ENCODE results near the gene ACER1. TPM values are rescaled to one million over a fixed set of nuclear protein-coding genes. Genes with fewer than 3 reads are reported as not detected.

ACER1 gene
- total RNA-seq, 2 donors from 2014 or later: not detected

DNA sequence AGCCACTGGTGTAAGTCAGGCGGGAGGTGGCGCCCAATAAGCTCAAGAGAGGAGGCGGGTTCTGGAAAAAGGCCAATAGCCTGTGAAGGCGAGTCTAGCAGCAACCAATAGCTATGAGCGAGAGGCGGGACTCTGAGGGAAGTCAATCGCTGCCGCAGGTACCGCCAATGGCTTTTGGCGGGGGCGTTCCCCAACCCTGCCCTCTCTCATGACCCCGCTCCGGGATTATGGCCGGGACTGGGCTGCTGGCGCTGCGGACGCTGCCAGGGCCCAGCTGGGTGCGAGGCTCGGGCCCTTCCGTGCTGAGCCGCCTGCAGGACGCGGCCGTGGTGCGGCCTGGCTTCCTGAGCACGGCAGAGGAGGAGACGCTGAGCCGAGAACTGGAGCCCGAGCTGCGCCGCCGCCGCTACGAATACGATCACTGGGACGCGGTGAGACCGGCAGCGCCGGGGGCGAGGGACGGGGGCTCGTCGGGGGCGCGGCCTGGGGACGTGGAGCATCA, 39.2 kb upstream of the ACER1 start, which contains the start of gene ALKBH7:
Gene ALKBH7, plus strand, starts transcription at position 201 of the 502 bp plus-strand sequence. Its CDS starts 27 bp downstream, at position 228.
- H3K4me3 Mint-ChIP-seq: peak within 1 kb of the TSS; percentile 84
- peaks cover 18% of the 10 kb centered on the region for H3K36me3 Mint-ChIP-seq (ENCODE audit: low read depth)
- TF ChIP-seq, protein P1, sequence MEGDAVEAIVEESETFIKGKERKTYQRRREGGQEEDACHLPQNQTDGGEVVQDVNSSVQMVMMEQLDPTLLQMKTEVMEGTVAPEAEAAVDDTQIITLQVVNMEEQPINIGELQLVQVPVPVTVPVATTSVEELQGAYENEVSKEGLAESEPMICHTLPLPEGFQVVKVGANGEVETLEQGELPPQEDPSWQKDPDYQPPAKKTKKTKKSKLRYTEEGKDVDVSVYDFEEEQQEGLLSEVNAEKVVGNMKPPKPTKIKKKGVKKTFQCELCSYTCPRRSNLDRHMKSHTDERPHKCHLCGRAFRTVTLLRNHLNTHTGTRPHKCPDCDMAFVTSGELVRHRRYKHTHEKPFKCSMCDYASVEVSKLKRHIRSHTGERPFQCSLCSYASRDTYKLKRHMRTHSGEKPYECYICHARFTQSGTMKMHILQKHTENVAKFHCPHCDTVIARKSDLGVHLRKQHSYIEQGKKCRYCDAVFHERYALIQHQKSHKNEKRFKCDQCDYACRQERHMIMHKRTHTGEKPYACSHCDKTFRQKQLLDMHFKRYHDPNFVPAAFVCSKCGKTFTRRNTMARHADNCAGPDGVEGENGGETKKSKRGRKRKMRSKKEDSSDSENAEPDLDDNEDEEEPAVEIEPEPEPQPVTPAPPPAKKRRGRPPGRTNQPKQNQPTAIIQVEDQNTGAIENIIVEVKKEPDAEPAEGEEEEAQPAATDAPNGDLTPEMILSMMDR (conservative IDR thresholded peaks at IDR 0.05): no peak
- H3K27ac Mint-ChIP-seq: peak within 1 kb of the TSS; percentile 95
- Histone ChIP-seq H3K27me3 (ENCODE audit: control insufficient read depth, insufficient read depth, low read length, poor library complexity, severe bottlenecking) (no peaks in the 10 kb centered on the region), H3K9ac (ENCODE audit: extremely low read depth, low read length, poor library complexity, severe bottlenecking) (peak within 1 kb of the TSS; percentile 67), H3K27ac (ENCODE audit: low read depth, low read length) (peak within 1 kb of the TSS; percentile 92), H3K9me3 (ENCODE audit: control insufficient read depth, low read length) (no peaks in the 10 kb centered on the region), H3K4me3 (ENCODE audit: low read length) (peak within 1 kb of the TSS; percentile 82), H3K4me1 (ENCODE audit: control insufficient read depth, insufficient read depth, low read length) (no peaks in the 10 kb centered on the region), H3K36me3 (ENCODE audit: control insufficient read depth, insufficient read depth, low read length) (peaks cover 9% of the 10 kb centered on the region)
- no peaks in the 10 kb centered on the region for H3K9me3 Mint-ChIP-seq
- H3K27me3 Mint-ChIP-seq (ENCODE audit: insufficient read depth): no peaks in the 10 kb centered on the region
- 0% methylated on average over 18 to 47 of the region's 47 CpGs for WGBS, 2 experiments (ENCODE audit: insufficient coverage in 1 of 2, insufficient read length in 1 of 2)
- DNase-seq: peak; percentile 98
- peaks cover 8% of the 10 kb centered on the region for H3K4me1 Mint-ChIP-seq

DNA sequence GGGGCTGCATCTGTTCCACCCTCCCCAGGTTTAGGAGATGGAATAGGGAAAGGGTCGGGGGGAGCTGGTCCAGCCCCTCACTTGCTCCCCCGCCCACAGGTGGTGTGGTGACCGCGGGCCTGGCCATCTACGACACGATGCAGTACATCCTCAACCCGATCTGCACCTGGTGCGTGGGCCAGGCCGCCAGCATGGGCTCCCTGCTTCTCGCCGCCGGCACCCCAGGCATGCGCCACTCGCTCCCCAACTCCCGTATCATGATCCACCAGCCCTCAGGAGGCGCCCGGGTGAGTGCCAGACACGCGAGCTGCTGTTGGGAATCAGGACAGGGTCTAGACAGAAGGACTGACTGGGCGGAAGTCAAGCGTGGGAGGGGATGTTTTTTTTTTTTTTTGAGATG, 30.9 kb upstream of the ACER1 start:
- H3K36me3 Mint-ChIP-seq (ENCODE audit: low read depth): peaks cover 45% of the 10 kb centered on the region
- no peaks in the 10 kb centered on the region for H3K9me3 Mint-ChIP-seq
- no peaks in the 10 kb centered on the region for H3K4me1 ChIP-seq (ENCODE audit: control insufficient read depth, insufficient read depth, low read length)
- H3K4me3 ChIP-seq (ENCODE audit: low read length): no peak overlapping the region
- peaks cover 3% of the 10 kb centered on the region for H3K4me1 Mint-ChIP-seq
- H3K27ac Mint-ChIP-seq: no peak overlapping the region
- no peaks in the 10 kb centered on the region for H3K9me3 ChIP-seq (ENCODE audit: control insufficient read depth, low read length)
- no peaks in the 10 kb centered on the region for H3K27me3 ChIP-seq (ENCODE audit: control insufficient read depth, insufficient read depth, low read length, poor library complexity, severe bottlenecking)
- H3K4me3 Mint-ChIP-seq: no peak overlapping the region
- TF ChIP-seq, protein P1 (conservative IDR thresholded peaks at IDR 0.05): no peak
- peaks cover 37% of the 10 kb centered on the region for H3K36me3 ChIP-seq (ENCODE audit: control insufficient read depth, insufficient read depth, low read length)
- no peak overlapping the region for H3K9ac ChIP-seq (ENCODE audit: extremely low read depth, low read length, poor library complexity, severe bottlenecking)
- peaks cover 2% of the 10 kb centered on the region for H3K27me3 Mint-ChIP-seq (ENCODE audit: insufficient read depth)
- no peak overlapping the region for H3K27ac ChIP-seq (ENCODE audit: low read depth, low read length)
- 96% methylated on average over 21 of the region's 21 CpGs; no CpG with 5 or more reads in 1 of the 2 experiments for WGBS, 2 experiments (ENCODE audit: insufficient coverage in 1 of 2, insufficient read length in 1 of 2)
- no peak for DNase-seq

DNA sequence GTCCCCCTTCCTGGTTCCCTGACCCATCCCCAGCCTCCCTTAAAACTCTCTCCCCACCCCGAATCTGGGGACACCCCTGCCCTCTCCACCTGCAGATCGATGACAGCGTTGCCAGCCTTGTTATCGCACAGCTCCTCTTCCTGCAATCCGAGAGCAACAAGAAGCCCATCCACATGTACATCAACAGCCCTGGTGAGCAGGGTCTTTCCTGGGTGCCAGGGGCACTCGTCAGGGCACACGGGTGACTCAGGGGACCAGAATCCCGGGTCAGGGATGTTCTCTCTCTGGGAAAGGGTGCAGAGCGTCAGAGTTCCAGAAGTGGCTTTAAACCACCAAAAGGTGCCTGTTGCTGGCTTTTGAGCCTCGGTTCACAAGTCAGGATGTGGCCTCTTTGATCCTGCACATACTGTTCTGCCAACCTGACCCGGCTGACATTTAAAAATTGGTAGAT, 29.0 kb upstream of the ACER1 start:
- no peaks in the 10 kb centered on the region for H3K9me3 ChIP-seq (ENCODE audit: control insufficient read depth, low read length)
- no peaks in the 10 kb centered on the region for H3K27me3 ChIP-seq (ENCODE audit: control insufficient read depth, insufficient read depth, low read length, poor library complexity, severe bottlenecking)
- H3K36me3 ChIP-seq (ENCODE audit: control insufficient read depth, insufficient read depth, low read length): peaks cover 27% of the 10 kb centered on the region
- TF ChIP-seq, protein P1 (conservative IDR thresholded peaks at IDR 0.05): no peak
- H3K27ac ChIP-seq (ENCODE audit: low read depth, low read length): no peak overlapping the region
- H3K4me1 ChIP-seq (ENCODE audit: control insufficient read depth, insufficient read depth, low read length): no peaks in the 10 kb centered on the region
- peaks cover 3% of the 10 kb centered on the region for H3K4me1 Mint-ChIP-seq
- DNase-seq: no peak
- peak overlapping the region; percentile 86 for H3K4me3 ChIP-seq (ENCODE audit: low read length)
- 63 to 82% methylated on average over 8 to 11 of the region's 11 CpGs for WGBS, 2 experiments (ENCODE audit: insufficient coverage in 1 of 2, insufficient read length in 1 of 2)
- peak overlapping the region; percentile 75 for H3K4me3 Mint-ChIP-seq
- H3K9ac ChIP-seq (ENCODE audit: extremely low read depth, low read length, poor library complexity, severe bottlenecking): peak overlapping the region; percentile 49
- H3K9me3 Mint-ChIP-seq: no peaks in the 10 kb centered on the region
- peaks cover 4% of the 10 kb centered on the region for H3K27me3 Mint-ChIP-seq (ENCODE audit: insufficient read depth)
- H3K27ac Mint-ChIP-seq: peak overlapping the region; percentile 84
- peaks cover 29% of the 10 kb centered on the region for H3K36me3 Mint-ChIP-seq (ENCODE audit: low read depth)

All from endodermal cell (in vitro differentiated cells).